ENCODE measurements around the gene MAPK8IP1. TPM values are rescaled to one million over a fixed set of nuclear protein-coding genes. Genes with fewer than 3 reads are reported as not detected.
A peak's percentile ranks its signal among the peaks of the same experiment; 100 is the strongest.

The MAPK8IP1 gene
- total and polyA plus RNA-seq, 7 donors, result 1.2 to 15.5 (median 4.9) TPM

- H3K9me3 ChIP-seq, result no peaks in the 10 kb centered on the region
- 88% methylated on average over 13 of the region's 13 CpGs for WGBS, 2 donors
- H3K4me1 ChIP-seq, result peaks cover 0 to 20% (median 15%) of the 10 kb centered on the region in 4 donors
- H3K36me3 ChIP-seq, result peaks cover 15 to 56% (median 35%) of the 10 kb centered on the region in 4 donors
- intact Hi-C loops (cut with DNase I), result no loop called here
- no peak for DNase-seq
- H3K4me3 ChIP-seq, result no peak overlapping the region
- TF ChIP-seq POLR2AphosphoS5 (IDR thresholded peaks at IDR 0.05) (no peak), EP300 (IDR thresholded peaks at IDR 0.05) (no peak), POLR2A (IDR thresholded peaks at IDR 0.05) (no peak)
- TF ChIP-seq, protein P1, sequence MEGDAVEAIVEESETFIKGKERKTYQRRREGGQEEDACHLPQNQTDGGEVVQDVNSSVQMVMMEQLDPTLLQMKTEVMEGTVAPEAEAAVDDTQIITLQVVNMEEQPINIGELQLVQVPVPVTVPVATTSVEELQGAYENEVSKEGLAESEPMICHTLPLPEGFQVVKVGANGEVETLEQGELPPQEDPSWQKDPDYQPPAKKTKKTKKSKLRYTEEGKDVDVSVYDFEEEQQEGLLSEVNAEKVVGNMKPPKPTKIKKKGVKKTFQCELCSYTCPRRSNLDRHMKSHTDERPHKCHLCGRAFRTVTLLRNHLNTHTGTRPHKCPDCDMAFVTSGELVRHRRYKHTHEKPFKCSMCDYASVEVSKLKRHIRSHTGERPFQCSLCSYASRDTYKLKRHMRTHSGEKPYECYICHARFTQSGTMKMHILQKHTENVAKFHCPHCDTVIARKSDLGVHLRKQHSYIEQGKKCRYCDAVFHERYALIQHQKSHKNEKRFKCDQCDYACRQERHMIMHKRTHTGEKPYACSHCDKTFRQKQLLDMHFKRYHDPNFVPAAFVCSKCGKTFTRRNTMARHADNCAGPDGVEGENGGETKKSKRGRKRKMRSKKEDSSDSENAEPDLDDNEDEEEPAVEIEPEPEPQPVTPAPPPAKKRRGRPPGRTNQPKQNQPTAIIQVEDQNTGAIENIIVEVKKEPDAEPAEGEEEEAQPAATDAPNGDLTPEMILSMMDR (IDR thresholded peaks at IDR 0.05), result no peak
- no peaks in the 10 kb centered on the region for H3K27me3 ChIP-seq
- H3K27ac ChIP-seq, result no peak overlapping the region
Measured at GRCh38 chr11:45915446-45915845, 30.0 kb downstream of the MAPK8IP1 start.

GRCh38 chr11:45917286-45917622 is 31.8 kb downstream of the MAPK8IP1 start:
- H3K4me1 ChIP-seq, result peaks cover 0 to 26% (median 21%) of the 10 kb centered on the region in 4 donors
- TF ChIP-seq EP300 (IDR thresholded peaks at IDR 0.05) (no peak), POLR2A (IDR thresholded peaks at IDR 0.05) (no peak), POLR2AphosphoS5 (IDR thresholded peaks at IDR 0.05) (no peak)
- TF ChIP-seq, protein P1 (IDR thresholded peaks at IDR 0.05), result no peak
- no peaks in the 10 kb centered on the region for H3K9me3 ChIP-seq
- peak overlapping the region; percentile 90 to 92 (median 91) for H3K27ac ChIP-seq
- H3K27me3 ChIP-seq, result peaks cover 3 to 11% (median 8%) of the 10 kb centered on the region in 3 donors
- no peak for DNase-seq
- H3K4me3 ChIP-seq, result peak overlapping the region; percentile 81 to 96 (median 86)
- peaks cover 15 to 38% (median 22%) of the 10 kb centered on the region in 4 donors for H3K36me3 ChIP-seq
- intact Hi-C loops (cut with DNase I), result loop anchor here (1.0 to 2.0 kb wide), 2 partner anchors 16 to 75 kb away; no protein-coding TSS in a partner anchor
- WGBS, 2 donors, result 3 to 5% methylated on average over 16 of the region's 16 CpGs

DNA sequence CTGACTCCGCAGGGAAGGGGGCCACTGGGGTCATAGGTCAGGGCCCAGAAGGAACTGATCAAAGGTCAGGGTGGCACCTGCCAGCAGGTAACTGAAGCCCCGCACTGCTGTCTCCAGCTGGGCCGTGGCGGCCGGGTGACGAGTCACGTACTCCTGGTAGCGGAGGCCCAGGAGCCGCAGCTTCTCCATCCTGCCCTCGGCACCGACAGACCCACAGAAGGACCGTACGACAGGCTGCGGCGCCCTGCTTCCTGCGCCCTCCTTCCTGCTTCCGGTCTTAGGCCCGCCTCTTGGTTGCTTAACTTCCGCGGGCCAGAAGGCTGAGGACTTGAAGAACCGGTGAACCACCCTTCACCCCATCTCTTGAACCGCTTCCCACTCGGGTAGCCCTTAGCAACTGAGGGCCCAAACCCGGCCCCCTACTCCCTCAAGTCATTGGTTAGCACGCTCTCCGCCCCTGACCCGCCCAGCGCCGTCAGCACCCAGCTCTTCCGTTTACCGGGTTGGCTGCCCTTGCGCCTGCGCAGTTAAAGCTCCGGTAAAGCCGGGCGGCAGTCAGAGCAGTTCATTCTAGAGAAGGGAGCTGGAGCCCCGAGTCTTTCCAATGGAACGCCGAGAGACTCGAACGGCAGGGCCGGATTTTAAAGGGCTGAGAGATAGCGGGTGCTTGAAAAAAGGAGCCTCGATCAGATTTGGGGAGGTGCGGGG is 32.3 kb downstream of the MAPK8IP1 start, which contains the start of gene PEX16:
TSS of gene PEX16 (minus strand) at position 255 of the 708 bp plus-strand sequence. CDS start at position 189, 66 bp downstream.
- Histone ChIP-seq H3K27ac (peak within 1 kb of the TSS; percentile 90 to 92 (median 91)), H3K4me3 (peak within 1 kb of the TSS; percentile 81 to 96 (median 86)), H3K9me3 (no peaks in the 10 kb centered on the region), H3K36me3 (peaks cover 15 to 33% (median 22%) of the 10 kb centered on the region in 4 donors), H3K4me1 (peaks cover 0 to 31% (median 26%) of the 10 kb centered on the region in 4 donors), H3K27me3 (peaks cover 8 to 16% (median 13%) of the 10 kb centered on the region in 3 donors)
- 0 to 1% methylated on average over 45 of the region's 45 CpGs for WGBS, 2 donors
- DNase-seq, result peak; percentile 99
- intact Hi-C loops (cut with DNase I), result loop anchor here (1.0 to 2.0 kb wide), 4 partner anchors 17 to 204 kb away; partner anchors contain the start of genes PHF21A and SLC35C1
- TF ChIP-seq, protein P1 (IDR thresholded peaks at IDR 0.05), result no peak
- peak; percentile 90 to 98 (median 94) for TF ChIP-seq POLR2AphosphoS5 (IDR thresholded peaks at IDR 0.05)
- peak; percentile 63 to 75 for TF ChIP-seq POLR2A (IDR thresholded peaks at IDR 0.05)
- peak in 1 of 4 donors; percentile 24 for TF ChIP-seq EP300 (IDR thresholded peaks at IDR 0.05)

DNA sequence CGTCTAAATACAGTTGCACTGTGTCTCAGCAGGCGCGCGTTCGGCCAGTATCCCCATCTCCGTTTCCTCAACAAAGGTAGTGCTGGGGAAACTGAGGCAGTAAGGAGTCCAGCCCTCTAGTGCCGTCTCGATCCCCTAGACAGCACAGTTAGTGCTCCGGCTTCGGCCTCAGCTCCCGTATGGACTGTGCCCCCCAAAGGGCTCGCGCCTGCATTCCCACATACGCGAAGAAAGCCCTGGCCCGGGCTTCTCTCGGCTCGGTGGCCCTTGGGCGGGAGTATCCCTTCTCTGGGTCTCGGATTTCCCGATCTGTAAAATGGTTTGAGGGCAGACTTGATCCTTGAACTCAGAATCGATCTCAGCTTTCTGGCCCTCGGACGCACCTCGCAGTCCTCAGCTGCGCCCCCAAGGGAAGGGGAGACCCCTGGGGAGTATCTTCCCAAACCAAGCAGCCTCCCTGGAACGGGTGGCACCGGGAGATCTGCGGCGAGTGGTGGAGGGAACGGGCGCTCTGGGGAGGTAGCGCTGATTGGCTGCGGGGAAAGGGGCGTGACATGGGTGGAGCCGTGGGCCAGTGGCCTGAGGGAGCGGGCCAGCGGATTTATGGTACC is 33.0 kb downstream of the MAPK8IP1 start:
- peak; percentile 94 for DNase-seq
- H3K36me3 ChIP-seq, result peaks cover 9 to 26% (median 18%) of the 10 kb centered on the region in 4 donors
- H3K27ac ChIP-seq, result peak overlapping the region; percentile 90 to 92 (median 91)
- intact Hi-C loops (cut with DNase I), result loop anchor here (1.0 kb wide), 2 partner anchors 113 to 203 kb away; partner anchors contain the start of genes PHF21A and SLC35C1
- H3K9me3 ChIP-seq, result no peaks in the 10 kb centered on the region
- 0% methylated on average over 38 of the region's 38 CpGs for WGBS, 2 donors
- H3K4me3 ChIP-seq, result peak overlapping the region; percentile 81 to 96 (median 86)
- peaks cover 15 to 22% (median 20%) of the 10 kb centered on the region in 3 donors for H3K27me3 ChIP-seq
- peak; percentile 92 to 94 (median 94) for TF ChIP-seq POLR2AphosphoS5 (IDR thresholded peaks at IDR 0.05)
- TF ChIP-seq EP300 (IDR thresholded peaks at IDR 0.05), result no peak
- TF ChIP-seq, protein P1 (IDR thresholded peaks at IDR 0.05), result no peak
- TF ChIP-seq POLR2A (IDR thresholded peaks at IDR 0.05), result peak; percentile 82 to 83
- H3K4me1 ChIP-seq, result peaks cover 0 to 38% (median 32%) of the 10 kb centered on the region in 4 donors

Measured in sigmoid colon (tissue), 7 donors.